NCI-H1092 (cell line): ENCODE data around the gene MICAL3.
A peak's percentile ranks its signal among the peaks of the same experiment; 100 is the strongest.
"Not testable (repeated sequence)": the region's sequence is repeated elsewhere in the genome, so short reads cannot be mapped to it uniquely, and the experiment has no call there.

Source experiments
- DNase-seq: peaks from one replicate; lab custom pipeline; 2025; lab: John Stamatoyannopoulos, UW

Gene MICAL3

GRCh38 chr22:17779286-17780115 is 244.9 kb downstream of the MICAL3 start:
- no peak for DNase-seq

- no peak for DNase-seq
These were observed 245.9 kb downstream of the MICAL3 start for GRCh38 chr22:17778412-17778976.

GRCh38 chr22:17777717-17778044 is 246.7 kb downstream of the MICAL3 start:
- no peak for DNase-seq

- DNase-seq, result no peak
These were observed 247.2 kb downstream of the MICAL3 start for GRCh38 chr22:17777005-17777716.

- DNase-seq, result no peak
These were observed 248.4 kb downstream of the MICAL3 start for GRCh38 chr22:17775781-17776465.

GRCh38 chr22:17774926-17775685 is 249.3 kb downstream of the MICAL3 start:
- DNase-seq, result no peak

GRCh38 chr22:17774206-17774925 is 250.0 kb downstream of the MICAL3 start, which contains the start of gene BID:
Gene BID, minus strand, starts transcription at chr22:17774469. Its CDS starts 24,353 bp downstream, at chr22:17750116.
- DNase-seq, result no peak

GRCh38 chr22:17773606-17774205 is 250.7 kb downstream of the MICAL3 start:
- peak; percentile 65 for DNase-seq

- DNase-seq, result no peak
These were observed 251.3 kb downstream of the MICAL3 start for GRCh38 chr22:17772958-17773605.

GRCh38 chr22:17772249-17772957 is 252.0 kb downstream of the MICAL3 start:
- DNase-seq, result no peak

- no peak for DNase-seq
These were observed 253.9 kb downstream of the MICAL3 start for GRCh38 chr22:17770180-17771077.

- no peak for DNase-seq
These were observed 254.7 kb downstream of the MICAL3 start for GRCh38 chr22:17769716-17770082.

GRCh38 chr22:17769013-17769715 is 255.2 kb downstream of the MICAL3 start:
- no peak for DNase-seq

- DNase-seq, result no peak
These were observed 256.9 kb downstream of the MICAL3 start for GRCh38 chr22:17767233-17768065.

- not testable (repeated sequence) for DNase-seq
These were observed 259.5 kb downstream of the MICAL3 start for GRCh38 chr22:17764852-17765251.

- DNase-seq, result no peak
These were observed 260.3 kb downstream of the MICAL3 start for GRCh38 chr22:17764036-17764435.

- DNase-seq, result not testable (repeated sequence)
These were observed 260.9 kb downstream of the MICAL3 start for GRCh38 chr22:17763442-17763841.
